Measurements from ENCODE around the gene HEPHL1.
"Not testable (repeated sequence)": the region's sequence is repeated elsewhere in the genome, so short reads cannot be mapped to it uniquely, and the experiment has no call there.

HEPHL1 gene

DNA sequence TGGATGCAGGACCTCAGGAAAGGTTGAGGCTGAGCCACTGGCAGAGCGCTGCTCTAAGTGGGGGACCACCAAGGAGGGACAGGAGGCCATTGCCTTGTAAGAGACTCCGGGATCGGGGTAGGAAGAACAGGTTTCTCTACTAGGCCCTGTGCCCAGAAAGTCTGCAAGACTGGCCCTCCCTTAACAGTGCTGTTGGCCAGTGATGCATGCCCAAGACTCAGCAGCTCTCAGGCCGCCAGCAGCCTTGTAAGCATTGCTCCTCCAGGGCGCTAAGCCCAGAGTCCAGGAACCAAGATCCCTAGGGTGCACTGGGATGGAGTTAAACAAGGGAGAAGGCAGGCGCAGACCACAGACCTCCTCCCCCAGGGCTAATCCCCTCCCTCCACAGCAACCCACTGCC is 68.2 kb downstream of the HEPHL1 start:
- DNase-seq = no peak

DNA sequence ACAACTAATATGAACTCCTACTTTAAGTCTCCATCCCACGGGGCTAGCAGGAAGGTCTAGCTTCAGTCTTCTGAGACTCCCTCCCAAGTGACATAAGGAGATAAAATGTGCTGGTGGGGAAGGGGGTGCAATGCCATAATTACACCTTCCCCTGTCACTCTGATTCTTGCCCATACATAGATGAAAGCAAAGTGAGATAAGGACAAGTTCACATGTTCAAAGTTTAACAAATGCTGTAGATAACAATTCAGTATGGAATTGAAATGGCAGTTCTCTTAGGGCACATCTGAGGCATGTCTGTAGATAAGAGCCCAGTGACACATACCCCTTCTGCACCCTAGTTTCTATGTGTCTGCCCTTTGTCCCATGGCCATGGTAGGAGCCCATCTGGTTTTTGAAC is 69.2 kb downstream of the HEPHL1 start:
- DNase-seq = no peak

DNA sequence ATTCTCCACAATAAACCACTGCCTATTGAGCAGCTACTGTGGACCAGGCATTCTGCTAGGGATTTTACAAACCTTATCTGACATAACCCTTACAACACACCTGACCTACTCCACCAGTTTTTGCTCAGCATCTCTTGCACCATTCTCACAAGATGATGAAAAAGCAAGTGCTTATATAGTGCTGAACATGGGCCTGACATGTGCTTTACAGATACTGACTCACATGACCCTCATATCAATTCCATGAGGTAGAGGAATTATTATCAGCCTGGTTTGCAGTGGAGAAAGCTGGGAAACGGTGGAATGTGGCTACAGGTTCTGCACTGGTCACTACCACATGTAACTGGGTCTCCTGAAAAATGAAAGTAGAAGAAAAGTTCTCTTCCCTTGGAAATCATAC is 69.9 kb downstream of the HEPHL1 start:
- DNase-seq = no peak

DNA sequence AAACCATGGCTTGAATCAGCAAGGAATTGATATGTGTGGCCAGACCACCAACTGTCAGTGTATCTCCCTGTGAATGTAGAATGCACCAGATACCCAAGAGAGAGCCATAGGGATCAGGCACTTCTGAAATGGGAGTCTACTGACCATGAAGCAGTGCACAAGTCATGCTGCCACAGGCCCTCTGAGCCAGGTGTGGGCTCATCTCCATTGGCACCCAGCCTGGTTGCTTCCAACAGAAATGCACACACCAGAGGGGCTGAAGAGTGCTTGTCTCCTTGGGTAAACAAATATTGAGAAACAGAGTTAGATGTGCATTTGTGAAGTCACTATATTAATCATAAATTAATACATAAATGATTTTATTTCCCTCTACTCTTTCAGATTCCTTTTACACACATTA is 79.1 kb downstream of the HEPHL1 start:
- peak; percentile 92 for DNase-seq

DNA sequence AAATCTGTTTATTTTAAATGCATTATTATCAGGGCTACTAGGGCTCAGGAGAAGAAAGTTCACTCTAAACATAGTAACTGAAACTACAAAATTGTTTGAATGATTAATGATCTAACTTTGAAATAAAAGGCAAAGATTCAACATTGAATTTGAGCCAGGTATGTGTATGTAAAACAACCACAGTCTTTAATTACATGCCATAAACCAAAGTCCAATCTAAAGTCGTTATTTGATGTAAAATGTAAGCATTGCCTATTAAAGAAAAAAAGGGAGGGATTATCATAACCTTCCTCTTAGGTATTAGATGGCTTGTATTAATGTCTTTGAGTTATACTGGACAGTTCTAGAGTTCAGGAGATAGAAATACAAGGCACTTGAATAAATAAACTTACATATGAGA is 82.3 kb downstream of the HEPHL1 start:
- DNase-seq = no peak

DNA sequence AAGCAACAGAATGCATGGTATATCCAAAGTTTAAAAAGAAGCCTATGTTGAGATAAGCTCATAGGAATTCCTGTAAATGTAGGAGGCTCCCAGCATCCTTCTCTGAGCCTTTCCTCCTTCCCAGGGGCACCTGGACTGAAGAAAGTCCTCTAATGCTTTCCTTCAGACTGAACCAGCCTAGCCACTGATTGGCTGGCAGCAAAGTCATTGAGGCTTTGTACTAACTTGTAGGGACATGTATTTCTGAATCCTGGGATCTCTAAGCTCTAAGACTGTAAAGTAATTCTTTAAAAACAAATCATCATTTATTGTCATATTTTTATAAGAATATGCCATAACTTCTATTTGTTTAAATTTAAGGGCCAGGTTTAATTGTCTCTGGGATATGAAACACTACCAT is 83.6 kb downstream of the HEPHL1 start:
- DNase-seq = no peak

DNA sequence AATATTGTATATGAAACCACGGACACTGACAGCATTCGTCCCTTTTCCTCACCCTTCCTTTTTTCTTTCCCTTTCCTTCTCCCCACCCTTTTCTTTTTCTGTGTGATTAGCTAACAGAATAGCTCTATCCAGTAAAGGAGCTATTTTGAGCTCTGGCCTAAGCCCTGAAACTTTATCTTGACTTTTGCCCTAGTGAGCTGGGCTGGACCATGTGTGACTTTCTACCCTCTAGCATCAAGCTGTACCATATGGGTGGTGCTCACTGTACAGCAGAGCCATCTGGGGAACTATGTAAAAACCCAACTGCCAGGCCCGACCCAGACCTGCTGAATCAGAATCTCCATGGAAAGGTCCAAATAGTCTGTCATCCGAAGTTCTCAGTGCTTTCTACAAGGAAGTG is 85.6 kb downstream of the HEPHL1 start:
- DNase-seq = no peak

DNA sequence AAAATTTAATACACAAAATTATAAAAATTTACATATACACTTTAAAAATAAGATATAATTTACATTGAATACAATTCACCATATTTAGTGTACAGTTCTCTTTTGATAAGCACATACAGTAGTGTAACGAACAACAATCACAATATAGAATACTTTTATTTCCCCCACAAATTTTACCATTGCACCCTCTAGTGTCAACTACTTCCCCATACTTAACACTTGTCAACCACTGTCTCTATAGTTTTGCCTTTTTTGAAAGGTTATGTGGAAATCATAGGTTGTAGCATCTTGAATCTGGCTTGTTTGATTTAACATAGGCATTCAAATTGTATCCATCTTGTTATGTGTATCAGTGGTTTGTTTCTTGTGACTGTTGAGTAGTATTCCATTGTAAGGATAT is 86.2 kb downstream of the HEPHL1 start:
- DNase-seq = no peak

DNA sequence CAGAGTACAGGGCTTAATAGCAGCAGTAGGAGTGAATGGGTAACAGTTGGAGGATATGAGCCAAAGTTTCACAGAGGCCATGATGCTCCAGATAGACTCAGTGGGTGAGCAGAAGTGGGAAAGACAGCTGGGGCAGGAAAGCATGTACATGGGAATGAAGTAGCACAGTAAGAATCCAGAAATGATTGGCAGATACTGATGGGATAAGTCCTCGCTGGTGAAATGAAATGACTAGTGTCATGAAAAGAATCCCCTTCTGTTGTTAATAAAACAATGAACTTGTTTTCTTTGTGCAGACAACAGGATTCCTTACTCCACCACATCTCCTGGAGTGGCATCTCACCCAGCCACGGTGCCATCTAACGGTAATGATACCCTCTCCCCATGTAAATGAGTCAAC is 90.1 kb downstream of the HEPHL1 start:
- no peak for DNase-seq

DNA sequence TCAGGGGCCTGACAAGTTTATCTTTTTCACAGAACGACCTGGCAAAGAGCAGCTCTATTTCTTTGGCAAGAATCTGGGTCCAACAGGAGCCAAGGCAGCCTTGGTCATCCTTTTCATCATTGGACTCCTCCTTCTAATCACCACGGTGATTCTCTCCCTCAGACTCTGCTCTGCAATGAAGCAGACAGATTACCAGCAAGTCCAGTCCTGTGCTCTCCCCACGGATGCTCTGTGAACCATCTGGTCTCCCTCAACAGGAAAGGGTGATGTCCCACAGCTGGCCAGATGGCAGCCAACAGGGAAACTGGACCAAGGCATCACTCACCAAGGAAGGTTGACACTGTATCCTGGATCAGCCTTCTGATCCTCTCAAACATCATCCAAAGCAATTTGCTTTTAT is 90.5 kb downstream of the HEPHL1 start:
- no peak for DNase-seq

DNA sequence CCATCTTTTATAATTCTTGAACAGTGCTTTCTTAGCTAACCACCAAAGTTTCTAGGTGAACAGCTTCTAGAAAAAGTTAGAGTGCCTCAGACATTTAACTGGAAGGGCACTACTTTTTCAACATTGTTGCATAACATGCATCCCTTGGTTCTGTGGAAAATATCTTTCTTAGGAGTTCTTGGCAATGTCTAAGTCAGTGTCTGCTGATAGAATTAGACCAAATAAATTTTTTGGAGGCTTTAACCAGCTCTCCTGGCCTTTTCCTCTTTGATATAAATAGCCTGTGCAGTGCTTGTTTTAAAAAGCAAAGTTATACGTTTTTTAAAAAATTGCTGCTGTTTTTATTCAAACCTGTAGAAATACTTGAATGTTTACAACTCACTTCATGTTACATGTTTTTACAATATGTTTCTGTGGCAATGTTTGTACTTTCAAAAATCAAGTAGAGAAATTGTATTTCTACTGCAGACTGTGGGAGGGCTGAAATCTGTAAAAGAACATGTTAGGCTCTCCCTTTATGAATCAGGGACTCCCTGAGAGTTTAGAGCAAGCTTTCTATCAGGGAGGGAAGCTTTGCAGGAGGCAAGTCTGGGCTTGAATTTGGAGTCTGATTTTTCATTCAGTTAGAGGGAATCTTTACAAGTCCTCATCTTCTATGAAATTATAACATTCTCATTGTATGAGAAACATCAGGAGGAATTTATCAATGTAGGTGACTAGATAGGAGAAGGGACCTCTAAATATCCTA is 91.2 kb downstream of the HEPHL1 start:
- no peak for DNase-seq

DNA sequence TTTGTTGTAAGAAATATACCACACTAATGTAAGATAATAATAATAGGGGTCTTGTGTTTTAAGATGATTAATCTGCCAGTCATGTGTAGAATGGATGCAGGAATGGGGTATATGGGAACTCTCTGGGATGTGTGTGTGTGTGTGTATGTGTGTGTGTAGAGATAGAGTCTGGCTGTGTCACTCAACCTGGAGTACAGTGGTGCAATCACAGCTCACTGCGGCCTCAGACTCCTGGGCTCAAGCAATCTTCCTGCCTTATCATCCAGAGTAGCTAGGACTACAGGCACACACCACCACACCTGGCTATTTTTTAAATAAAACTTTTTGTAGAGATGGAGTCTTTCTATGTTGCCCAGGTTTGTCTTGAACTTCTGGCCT is 96.0 kb downstream of the HEPHL1 start:
- no peak for DNase-seq

DNA sequence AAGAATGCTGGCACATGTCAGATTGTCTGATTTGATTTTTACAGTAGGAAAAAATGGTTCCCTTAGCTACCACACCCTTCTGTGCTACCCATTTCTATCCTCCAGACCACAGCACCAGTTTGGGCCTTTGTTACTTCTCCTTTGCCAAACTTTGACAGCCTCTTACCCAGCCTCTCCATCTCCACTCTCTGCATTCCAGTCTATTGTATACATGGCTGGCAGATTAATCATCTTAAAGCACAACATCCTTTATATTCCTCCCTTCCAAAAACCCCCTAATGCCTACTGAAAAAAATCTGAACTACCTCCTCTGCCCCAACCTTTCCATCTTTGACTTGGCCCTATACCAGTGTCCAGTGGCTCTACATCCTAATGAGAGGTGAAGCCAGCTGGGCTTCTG is 96.7 kb downstream of the HEPHL1 start:
- no peak for DNase-seq

DNA sequence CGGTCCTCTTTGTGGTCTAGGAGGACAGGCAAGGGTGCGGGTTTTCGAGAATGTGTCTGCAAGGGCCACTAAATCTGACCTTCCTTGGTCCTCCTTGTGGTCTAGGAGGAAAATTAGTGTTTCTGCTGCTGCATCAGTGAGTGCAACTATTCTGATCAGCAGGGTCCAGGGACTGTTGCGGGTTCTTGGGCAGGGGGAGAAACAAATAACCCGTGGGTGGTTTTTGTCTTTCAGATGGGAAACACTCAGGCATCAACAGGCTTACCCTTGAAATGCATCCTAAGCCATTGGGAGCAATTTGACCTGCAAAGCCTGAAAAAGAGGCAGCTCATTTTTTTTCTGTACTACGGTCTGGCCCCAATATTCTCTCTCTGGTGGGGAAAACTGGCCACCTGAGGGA is 98.5 kb downstream of the HEPHL1 start:
- not testable (repeated sequence) for DNase-seq

DNA sequence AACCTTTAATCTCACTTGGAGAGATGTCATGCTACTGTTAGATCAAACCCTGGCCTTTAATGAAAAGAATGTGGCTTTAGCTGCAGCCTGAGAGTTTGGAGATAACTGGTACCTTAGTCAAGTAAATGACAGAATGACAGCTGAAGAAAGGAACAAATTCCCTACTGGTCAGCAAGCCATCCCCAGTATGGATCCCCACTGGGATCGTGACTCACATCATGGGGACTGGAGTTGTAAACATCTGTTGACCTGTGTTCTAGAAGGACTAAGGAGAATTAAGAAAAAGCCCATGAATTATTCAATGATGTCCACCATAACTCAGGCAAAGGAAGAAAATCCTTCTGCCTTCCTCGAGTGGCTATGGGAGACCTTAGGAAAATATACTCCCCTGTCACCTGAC is 99.4 kb downstream of the HEPHL1 start:
- DNase-seq = not testable (repeated sequence)

DNA sequence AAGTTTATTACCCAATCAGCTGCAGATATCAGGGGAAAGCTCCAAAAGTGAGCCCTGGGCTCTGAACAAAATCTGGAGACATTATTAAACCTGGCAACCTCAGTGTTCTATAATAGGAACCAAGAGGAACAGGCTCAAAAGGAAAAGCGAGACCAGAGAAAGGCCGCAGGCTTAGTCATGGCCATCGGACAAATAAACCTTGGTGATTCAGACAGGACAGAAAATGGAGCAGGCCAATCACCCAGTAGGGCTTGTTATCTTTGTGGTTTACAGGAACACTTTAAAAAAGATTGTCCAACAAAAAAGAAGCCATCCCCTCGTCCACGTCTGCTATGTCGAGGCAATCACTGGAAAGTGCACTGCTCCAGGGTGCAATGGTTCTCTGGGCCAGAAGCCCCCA is 99.8 kb downstream of the HEPHL1 start:
- DNase-seq = no peak

DNA sequence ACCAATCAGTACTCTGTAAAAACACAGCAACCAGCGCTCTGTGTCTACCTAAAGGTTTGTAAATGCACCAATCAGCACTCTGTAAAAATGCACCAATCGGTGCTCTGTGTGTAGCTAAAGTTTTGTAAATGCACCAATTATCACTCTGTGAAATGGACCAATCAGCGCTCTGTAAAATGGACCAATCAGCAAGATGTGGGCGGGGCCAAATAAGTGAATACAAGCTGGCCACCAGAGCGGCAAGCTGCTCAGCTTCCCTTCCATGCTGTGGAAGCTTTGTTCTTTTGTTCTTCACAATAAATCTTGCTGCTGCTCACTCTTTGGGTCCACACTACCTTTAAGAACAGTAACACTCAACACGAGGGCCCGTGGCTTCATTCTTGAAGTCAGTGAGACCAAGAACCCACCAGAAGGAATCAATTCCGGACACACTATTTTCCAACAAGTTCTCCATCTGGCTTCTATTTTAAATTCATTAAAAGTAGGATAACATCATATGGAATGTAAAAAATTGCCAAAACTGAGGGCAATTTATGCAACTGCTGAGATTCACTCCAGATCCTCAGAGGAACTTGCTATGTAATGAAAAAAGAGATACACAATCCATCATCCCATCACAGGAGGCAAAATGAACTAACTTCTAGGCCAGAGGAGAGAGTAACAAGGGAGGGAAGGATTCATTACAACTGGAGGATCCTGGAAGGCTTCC is 104.4 kb downstream of the HEPHL1 start:
- DNase-seq = no peak

DNA sequence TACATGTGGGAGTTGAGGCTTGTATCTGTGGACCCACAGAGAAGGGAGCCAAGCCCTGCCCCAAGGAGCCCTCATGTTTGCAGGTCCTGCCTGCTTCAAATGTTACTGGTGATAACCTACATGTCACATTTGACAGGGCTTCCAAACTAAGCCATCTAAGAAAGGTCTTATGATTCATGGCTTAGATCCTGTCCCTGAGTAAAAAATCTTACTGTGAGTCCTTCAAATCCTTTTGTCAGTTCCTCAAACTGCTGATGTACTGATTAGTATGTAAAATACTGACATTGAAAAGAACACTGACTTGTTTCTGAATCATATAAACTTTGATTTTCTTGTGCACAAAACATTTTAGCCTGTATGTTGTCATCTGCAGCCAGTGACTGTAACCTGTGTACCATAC is 106.5 kb downstream of the HEPHL1 start:
- DNase-seq = no peak

DNA sequence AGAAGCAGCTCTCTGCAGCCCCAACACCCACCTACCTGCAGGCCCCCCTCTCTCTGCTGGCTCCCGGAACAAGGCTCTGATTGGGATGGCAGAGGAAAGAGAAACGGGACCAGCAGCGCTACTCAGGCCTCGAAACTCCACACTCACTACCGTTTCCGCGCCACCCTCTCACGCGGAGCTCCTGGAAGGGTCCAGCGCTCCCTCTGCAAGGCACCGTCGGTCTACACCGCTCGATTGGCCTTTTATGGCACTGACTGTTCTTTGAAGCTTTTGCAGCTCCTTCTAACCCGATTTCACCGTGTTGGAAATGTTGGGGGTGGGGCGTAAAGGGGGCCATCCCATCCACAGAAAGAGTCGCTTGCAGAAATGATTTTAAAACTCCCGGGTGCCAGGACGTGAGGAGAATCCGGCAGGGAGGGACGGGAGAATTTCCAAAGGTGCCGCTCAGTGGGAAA is 107.2 kb downstream of the HEPHL1 start:
- DNase-seq = no peak

DNA sequence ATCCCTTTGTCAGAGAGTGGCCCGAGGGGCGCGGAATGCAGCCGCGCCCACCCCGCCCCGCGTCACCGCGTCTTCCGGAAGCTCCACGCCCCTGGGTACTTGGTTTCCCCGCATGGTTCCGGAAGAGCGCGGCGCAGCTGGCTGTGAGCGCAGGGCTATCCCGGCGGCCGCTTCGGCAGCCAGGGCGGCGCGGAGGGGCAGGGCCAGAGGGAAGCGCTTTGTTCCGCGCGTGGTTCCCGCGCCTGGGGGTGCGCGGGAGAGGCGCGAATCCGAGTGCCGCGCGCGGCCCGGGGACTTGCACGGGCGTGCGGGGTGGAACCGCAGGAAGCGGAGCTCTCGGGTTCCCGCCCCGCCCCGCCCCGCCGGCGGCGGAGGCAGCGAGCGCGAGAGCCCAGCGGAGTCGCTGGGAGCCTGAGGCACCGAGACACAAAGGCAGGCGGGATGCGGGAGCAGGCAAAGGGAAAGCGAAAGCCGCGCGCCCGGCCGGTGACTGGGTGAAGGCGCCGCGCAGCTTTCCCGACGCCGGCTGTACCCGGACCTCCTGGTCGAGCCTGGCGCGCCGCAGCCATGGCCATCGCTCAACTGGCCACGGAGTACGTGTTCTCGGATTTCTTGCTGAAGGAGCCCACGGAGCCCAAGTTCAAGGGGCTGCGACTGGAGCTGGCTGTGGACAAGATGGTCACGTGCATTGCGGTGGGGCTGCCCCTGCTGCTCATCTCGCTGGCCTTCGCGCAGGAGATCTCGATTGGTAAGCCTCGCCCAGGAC is 107.8 kb downstream of the HEPHL1 start, which contains the start of gene PANX1:
PANX1 (plus strand) TSS at position 96 of the 766 bp plus-strand sequence; CDS start at position 568, 472 bp downstream.
- peak; percentile 70 for DNase-seq

DNA sequence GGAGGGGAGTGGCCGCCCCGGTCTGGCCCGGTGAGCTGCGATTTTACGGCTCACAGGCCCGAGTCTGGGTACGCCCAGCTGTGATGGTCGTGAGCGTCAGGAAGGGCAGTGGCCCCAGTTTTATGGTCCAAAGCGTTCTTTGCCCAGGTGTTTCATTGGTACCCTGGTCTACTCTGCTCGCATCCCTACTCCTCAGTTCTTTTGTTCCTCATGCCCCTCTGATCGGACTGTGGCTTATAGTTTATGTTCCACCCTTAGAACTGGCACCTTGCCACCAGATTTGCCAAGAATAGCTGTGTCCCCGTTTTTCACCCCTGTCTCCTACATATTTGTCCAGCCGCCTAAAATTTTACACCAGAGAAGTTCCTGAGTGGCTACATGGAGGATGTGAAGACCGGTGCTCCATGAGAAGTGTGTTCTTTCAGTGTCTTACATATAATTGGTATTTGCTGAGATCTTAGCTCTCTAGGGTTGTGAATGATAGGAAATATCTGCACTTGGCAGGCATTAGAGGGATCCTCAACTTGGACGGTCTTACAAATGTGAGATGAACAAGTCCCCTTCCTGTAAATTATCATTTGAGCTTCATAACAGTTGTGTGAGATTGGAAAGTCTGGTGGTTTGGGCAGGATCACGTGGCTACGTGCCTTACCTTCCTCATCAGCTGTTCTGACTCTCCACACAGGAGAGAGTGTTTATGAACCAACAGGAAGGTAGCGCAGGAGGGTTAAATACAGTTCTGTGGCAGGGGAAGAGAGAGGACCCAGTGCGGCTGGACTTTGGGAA is 108.6 kb downstream of the HEPHL1 start:
- DNase-seq = peak; percentile 43

DNA sequence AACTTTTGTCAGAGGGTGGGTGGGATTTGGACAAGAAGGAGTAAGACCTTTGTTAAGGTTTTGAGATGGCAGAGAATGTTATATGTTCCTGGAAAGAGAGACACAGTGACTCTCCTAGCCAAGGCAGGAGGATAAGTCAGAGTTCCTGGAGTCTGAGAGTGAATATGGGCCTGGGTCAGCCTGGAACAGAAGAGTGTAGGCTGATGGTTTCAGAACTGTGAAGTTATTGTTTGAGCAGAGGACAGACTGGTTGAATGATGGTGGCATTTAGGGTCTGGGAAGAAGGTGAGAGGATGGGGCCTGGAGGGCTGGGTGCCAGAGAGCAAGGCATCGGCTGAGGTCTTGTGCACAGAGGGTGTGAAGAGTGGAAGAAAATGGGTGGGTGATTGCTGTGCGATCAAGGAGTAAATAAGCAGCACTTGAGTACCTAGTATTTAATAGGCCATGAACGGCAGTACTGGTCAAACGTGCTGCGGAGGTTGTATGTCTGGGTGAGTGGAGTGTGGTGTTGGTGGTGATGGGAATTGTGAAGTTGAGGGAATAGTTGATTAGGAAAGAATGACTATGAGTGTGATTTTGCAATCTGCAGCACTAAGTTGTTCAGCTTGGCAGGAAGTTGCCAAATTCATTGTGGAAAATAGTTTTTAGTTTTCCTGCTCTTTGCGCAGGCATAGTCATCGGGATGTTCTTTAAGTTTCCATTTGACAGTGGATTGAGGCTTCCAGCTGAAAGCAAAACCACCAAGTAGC is 109.3 kb downstream of the HEPHL1 start:
- no peak for DNase-seq

All from NCI-H2029 treated with DMSO at 0.1 percent for 48 hours (cell line).